ENCODE results near the gene F2RL1. TPM values are rescaled to one million over a fixed set of nuclear protein-coding genes. Genes with fewer than 3 reads are reported as not detected.

F2RL1 gene
- total and polyA plus RNA-seq, 2 donors (not counting 1 experiment from before 2014, with no cell fraction given): 0.04 to 0.64 TPM

- H3K9me3 Mint-ChIP-seq (ENCODE audit: insufficient read depth): no peaks in the 10 kb centered on the region
- intact Hi-C loops (cut with micrococcal nuclease): no loop called here
Measured at GRCh38 chr5:76870046-76870445, 51.2 kb downstream of the F2RL1 start.

GRCh38 chr5:76874088-76874581, 55.3 kb downstream of the F2RL1 start:
- H3K27ac Mint-ChIP-seq: peak overlapping the region; percentile 74
- H3K36me3 ChIP-seq (replicated peaks in 1 of 2; ENCODE audit: control extremely low read depth in 1 of 2, control insufficient read depth in 1 of 2, extremely low read depth in 1 of 2, insufficient read depth in 2 of 2, low read length in 1 of 2): no peaks in the 10 kb centered on the region
- H3K27me3 ChIP-seq (replicated peaks in 1 of 4; ENCODE audit: control extremely low read depth in 1 of 4, control insufficient read depth in 3 of 4, insufficient read depth in 4 of 4, low read length in 3 of 4): no peaks in the 10 kb centered on the region
- peak overlapping the region; percentile 46 for H3K4me3 Mint-ChIP-seq
- WGBS (ENCODE audit: insufficient coverage): no CpG with 5 or more reads among the region's 3 CpGs
- no peak overlapping the region for H2AFZ ChIP-seq (ENCODE audit: insufficient read depth, low read depth, low read length, poor library complexity, severe bottlenecking)
- peaks cover 9 to 20% of the 10 kb centered on the region in 2 donors for H3K4me1 ChIP-seq (ENCODE audit: control insufficient read depth in 2 of 2, insufficient read depth in 2 of 2, low read length in 2 of 2)
- H3K9me3 ChIP-seq (ENCODE audit: control extremely low read depth in 1 of 3, control insufficient read depth in 2 of 3, insufficient read depth in 1 of 3, low read length in 2 of 3): no peaks in the 10 kb centered on the region
- no peak overlapping the region for H3K9ac ChIP-seq (ENCODE audit: low read length)
- TF ChIP-seq EZH2 (IDR thresholded peaks at IDR 0.05; ENCODE audit: borderline replicate concordance, insufficient read depth, low read depth, low read length, poor library complexity, severe bottlenecking) (no peak), CTCF (IDR thresholded peaks at IDR 0.05) (no peak)
- no peaks in the 10 kb centered on the region for H3K79me2 ChIP-seq (ENCODE audit: control insufficient read depth, insufficient read depth, low read length)
- POLR2A ChIA-PET: no interaction called here
- CTCF ChIA-PET: no interaction called here
- no peaks in the 10 kb centered on the region for H4K20me1 ChIP-seq (ENCODE audit: control insufficient read depth, insufficient read depth, low read length, poor library complexity, severe bottlenecking)
- H3K27me3 Mint-ChIP-seq: no peaks in the 10 kb centered on the region
- DNase-seq: peak; percentile 65
- intact Hi-C loops (cut with micrococcal nuclease): no loop called here
- no peaks in the 10 kb centered on the region for H3K9me3 Mint-ChIP-seq (ENCODE audit: insufficient read depth)
- ATAC-seq (ENCODE audit: low read depth): peak; percentile 61
- peak overlapping the region in 2 of 5 experiments; percentile 1 to 13 for H3K4me3 ChIP-seq (ENCODE audit: control extremely low read depth in 1 of 5, extremely low read depth in 1 of 5, insufficient read depth in 1 of 5, low read depth in 2 of 5, low read length in 4 of 5)
- peak overlapping the region; percentile 21 for H3K4me2 ChIP-seq (replicated peaks; ENCODE audit: low read depth, low read length, poor library complexity, severe bottlenecking)
- no peak overlapping the region for H3K27ac ChIP-seq (ENCODE audit: low read length in 2 of 2)
- H3K4me1 Mint-ChIP-seq: peaks cover 16% of the 10 kb centered on the region

More at GRCh38 chr5:76870046-76870445, 51.2 kb downstream of the F2RL1 start:
- Histone ChIP-seq H3K27ac (ENCODE audit: low read length in 2 of 2) (no peak overlapping the region), H3K27me3 (replicated peaks in 1 of 4; ENCODE audit: control extremely low read depth in 1 of 4, control insufficient read depth in 3 of 4, insufficient read depth in 4 of 4, low read length in 3 of 4) (no peaks in the 10 kb centered on the region), H3K9ac (ENCODE audit: low read length) (no peak overlapping the region), H4K20me1 (ENCODE audit: control insufficient read depth, insufficient read depth, low read length, poor library complexity, severe bottlenecking) (no peaks in the 10 kb centered on the region), H3K4me3 (ENCODE audit: control extremely low read depth in 1 of 5, extremely low read depth in 1 of 5, insufficient read depth in 1 of 5, low read depth in 2 of 5, low read length in 4 of 5) (no peak overlapping the region), H3K4me1 (ENCODE audit: control insufficient read depth in 2 of 2, insufficient read depth in 2 of 2, low read length in 2 of 2) (peaks cover 9 to 17% of the 10 kb centered on the region in 2 donors), H3K4me2 (replicated peaks; ENCODE audit: low read depth, low read length, poor library complexity, severe bottlenecking) (no peak overlapping the region), H2AFZ (ENCODE audit: insufficient read depth, low read depth, low read length, poor library complexity, severe bottlenecking) (no peak overlapping the region), H3K9me3 (ENCODE audit: control extremely low read depth in 1 of 3, control insufficient read depth in 2 of 3, insufficient read depth in 1 of 3, low read length in 2 of 3) (no peaks in the 10 kb centered on the region), H3K79me2 (ENCODE audit: control insufficient read depth, insufficient read depth, low read length) (no peaks in the 10 kb centered on the region), H3K36me3 (replicated peaks in 1 of 2; ENCODE audit: control extremely low read depth in 1 of 2, control insufficient read depth in 1 of 2, extremely low read depth in 1 of 2, insufficient read depth in 2 of 2, low read length in 1 of 2) (no peaks in the 10 kb centered on the region)
- H3K4me1 Mint-ChIP-seq: peaks cover 11% of the 10 kb centered on the region
- H3K27ac Mint-ChIP-seq: no peak overlapping the region
- ATAC-seq (ENCODE audit: low read depth): no peak
- no peak overlapping the region for H3K4me3 Mint-ChIP-seq
- WGBS (ENCODE audit: insufficient coverage): 89% methylated on average over 3 of the region's 6 CpGs
- no peak for DNase-seq
- ChIA-PET POLR2A (no interaction called here), CTCF (interaction anchor here (0.6 to 3.5 kb wide), 5 partner anchors 14 to 622 kb away, joined by 3 to 13 read pairs (median 5); partner anchors contain the start of gene WDR41)
- TF ChIP-seq EZH2 (IDR thresholded peaks at IDR 0.05; ENCODE audit: borderline replicate concordance, insufficient read depth, low read depth, low read length, poor library complexity, severe bottlenecking) (no peak), CTCF (IDR thresholded peaks at IDR 0.05) (no peak)
- no peaks in the 10 kb centered on the region for H3K27me3 Mint-ChIP-seq
